Breast epithelium (tissue), 4 donors: ENCODE results near the gene MRPL19. TPM values are rescaled to one million over a fixed set of nuclear protein-coding genes. Genes with fewer than 3 reads are reported as not detected.

Source experiments
- DNase-seq, 2 donors: peaks; one replicate each; pipeline ENCODE4 v3.0.0-alpha.2; 2019; ENCODE audit warnings: low spot score in 2 of 2
- H3K27ac ChIP-seq, 2 donors: fragments of 200-600 bp; sonication (generic) in 1 of 2; one replicate each; pipeline ENCODE4 v1.5.1; 2016 to 2019; ENCODE audit warnings: mild to moderate bottlenecking in 1 of 2
- H3K27me3 ChIP-seq, 2 donors: fragments of 200-600 bp; sonication (generic) in 1 of 2; one replicate each; pipeline versions ENCODE4 v1.5.1 to v1.6.0; 2017 to 2019; ENCODE audit warnings: control low read depth in 1 of 2, mild to moderate bottlenecking in 1 of 2
- H3K36me3 ChIP-seq: fragments of 200-600 bp; one replicate; pipeline ENCODE4 v1.5.1; 2019
- H3K4me1 ChIP-seq, 2 donors: fragments of 200-600 bp; sonication (generic); one replicate each; pipeline ENCODE4 v1.5.1; 2016 to 2019; ENCODE audit warnings: control low read depth in 1 of 2
- H3K4me3 ChIP-seq, 3 donors: fragments of 200-600 bp; sonication (generic); 1 replicate in 2 of 3; 2 replicates in 1 of 3; pipeline ENCODE4 v1.5.1; 2016 to 2019; ENCODE audit warnings: mild to moderate bottlenecking in 3 of 3, moderate library complexity in 2 of 3
- H3K9me3 ChIP-seq, 2 donors: fragments of 200-600 bp; sonication (generic) in 1 of 2; one replicate each; pipeline ENCODE4 v1.5.1; 2016 to 2019; ENCODE audit warnings: control low read depth in 1 of 2
- CTCF ChIP-seq, 3 donors: fragments of 450-650 bp; IDR thresholded peaks; one replicate each; pipeline ENCODE4 v1.5.1; 2016 to 2017; ENCODE audit warnings: antibody characterized with exemption in 3 of 3, mild to moderate bottlenecking in 3 of 3, moderate library complexity in 3 of 3
- POLR2A ChIP-seq: fragments of 450-650 bp; IDR thresholded peaks from one replicate; pipeline ENCODE4 v1.6.1; 2016; ENCODE audit warnings: antibody characterized with exemption, mild to moderate bottlenecking, moderate library complexity
- POLR2AphosphoS5 ChIP-seq, 3 donors: sonication (generic); formaldehyde crosslinking; IDR thresholded peaks; one replicate each; pipeline ENCODE4 v1.6.1; 2017; ENCODE audit warnings: antibody characterized with exemption in 3 of 3
- intact Hi-C: fragments of 100-400 bp; cut with DNase I; formaldehyde crosslinking; loops from one replicate; pipeline ENCODE4 v1.15.1; 2023; ENCODE audit warnings: low total_unique reads
- total RNA-seq, 3 donors: library from RNA; depleted of rRNA; stranded (reverse); fragments of >200 nt; gene quantifications; one replicate each; pipeline ENCODE4 v1.1.0, GENCODE V29; 2016

MRPL19 gene
- total RNA-seq, 3 donors from 2014 or later, result 26.5 to 32.0 (median 28.5) TPM

- no peak overlapping the region for H3K27ac ChIP-seq
- no peaks in the 10 kb centered on the region for H3K36me3 ChIP-seq
- H3K4me1 ChIP-seq, result no peaks in the 10 kb centered on the region
- no peak overlapping the region for H3K4me3 ChIP-seq
- no peaks in the 10 kb centered on the region for H3K27me3 ChIP-seq
- H3K9me3 ChIP-seq, result no peaks in the 10 kb centered on the region
- no peak for TF ChIP-seq CTCF (IDR thresholded peaks at IDR 0.05)
- no peak for TF ChIP-seq POLR2A
- no peak for TF ChIP-seq POLR2AphosphoS5 (IDR thresholded peaks at IDR 0.05)
- intact Hi-C loops, result no loop called here
- DNase-seq, result no peak
These were observed 82.2 kb downstream of the MRPL19 start for GRCh38 chr2:75728614-75729419.

GRCh38 chr2:75729861-75730260, 83.3 kb downstream of the MRPL19 start:
- DNase-seq, result no peak
- TF ChIP-seq POLR2A (no peak), POLR2AphosphoS5 (IDR thresholded peaks at IDR 0.05) (no peak), CTCF (IDR thresholded peaks at IDR 0.05) (no peak)
- H3K4me3 ChIP-seq, result no peak overlapping the region
- H3K9me3 ChIP-seq, result no peaks in the 10 kb centered on the region
- intact Hi-C loops, result no loop called here
- H3K4me1 ChIP-seq, result no peaks in the 10 kb centered on the region
- H3K27ac ChIP-seq, result no peak overlapping the region
- no peaks in the 10 kb centered on the region for H3K36me3 ChIP-seq
- H3K27me3 ChIP-seq, result no peaks in the 10 kb centered on the region

GRCh38 chr2:75736276-75736675, 89.7 kb downstream of the MRPL19 start:
- intact Hi-C loops, result no loop called here
- no peaks in the 10 kb centered on the region for H3K4me1 ChIP-seq
- TF ChIP-seq CTCF (IDR thresholded peaks at IDR 0.05) (no peak), POLR2AphosphoS5 (IDR thresholded peaks at IDR 0.05) (no peak), POLR2A (no peak)

GRCh38 chr2:75737961-75738360, 91.4 kb downstream of the MRPL19 start:
- no peak for DNase-seq
- Histone ChIP-seq H3K4me1 (no peaks in the 10 kb centered on the region), H3K27me3 (no peaks in the 10 kb centered on the region), H3K36me3 (no peaks in the 10 kb centered on the region), H3K27ac (no peak overlapping the region), H3K9me3 (peaks cover 0 to 1% of the 10 kb centered on the region in 2 donors), H3K4me3 (no peak overlapping the region)
- intact Hi-C loops, result no loop called here
- TF ChIP-seq POLR2A (no peak), POLR2AphosphoS5 (IDR thresholded peaks at IDR 0.05) (no peak), CTCF (IDR thresholded peaks at IDR 0.05) (no peak)

More at GRCh38 chr2:75736276-75736675, 89.7 kb downstream of the MRPL19 start:
- H3K27me3 ChIP-seq, result no peaks in the 10 kb centered on the region
- H3K4me3 ChIP-seq, result no peak overlapping the region
- no peak for DNase-seq
- no peaks in the 10 kb centered on the region for H3K36me3 ChIP-seq
- no peak overlapping the region for H3K27ac ChIP-seq
- H3K9me3 ChIP-seq, result no peaks in the 10 kb centered on the region

Other genes starting within 250 kb of the MRPL19 start
- 10 to 100 TPM in 1 of 3 donors, 1 to 10 TPM in 1, not detected in 1; 5.2 to 10.4 TPM for gene EVA1A, start 85.8 kb upstream of the MRPL19 start, total RNA-seq
- gene GCFC2, start 64.1 kb downstream of the MRPL19 start, total RNA-seq, result 10 to 100 TPM; 26.7 to 36.1 (median 31.5) TPM